Spleen (tissue), 11 donors: ENCODE measurements around the gene LRBA. TPM values are rescaled to one million over a fixed set of nuclear protein-coding genes. Genes with fewer than 3 reads are reported as not detected.
"Not testable (repeated sequence)": the region's sequence is repeated elsewhere in the genome, so short reads cannot be mapped to it uniquely, and the experiment has no call there.

Experiments used
- DNase-seq: peaks from one replicate; pipeline ENCODE4 v3.0.0-alpha.2; 2020
- H3K27ac ChIP-seq, 8 donors: fragments of 200-600 bp; sonication (generic) in 7 of 8; 1 replicate in 4 of 8; 2 replicates in 4 of 8; pipeline versions ENCODE4 v1.5.0 to v1.8.0; 2016 to 2021; ENCODE audit warnings: inconsistent platforms in 4 of 8, mild to moderate bottlenecking in 4 of 8, moderate library complexity in 1 of 8
- H3K27me3 ChIP-seq, 7 donors: fragments of 200-600 bp; sonication (generic) in 6 of 7; replicated peaks in 1 of 7; 1 replicate in 4 of 7; 2 replicates in 3 of 7; pipeline versions ENCODE4 v1.5.0 to v1.8.0; 2016 to 2021; ENCODE audit warnings: inconsistent platforms in 3 of 7, mild to moderate bottlenecking in 1 of 7
- H3K36me3 ChIP-seq, 6 donors: fragments of 200-600 bp; sonication (generic) in 5 of 6; 1 replicate in 4 of 6; 2 replicates in 2 of 6; pipeline versions ENCODE4 v1.5.0 to v1.8.0; 2016 to 2021; ENCODE audit warnings: inconsistent platforms in 2 of 6
- H3K4me1 ChIP-seq, 6 donors: fragments of 200-600 bp; sonication (generic) in 5 of 6; 1 replicate in 3 of 6; 2 replicates in 3 of 6; pipeline versions ENCODE4 v1.5.0 to v1.8.0; 2016 to 2021; ENCODE audit warnings: inconsistent platforms in 3 of 6
- H3K4me3 ChIP-seq, 8 donors: fragments of 200-600 bp; sonication (generic) in 7 of 8; 1 replicate in 4 of 8; 2 replicates in 4 of 8; pipeline versions ENCODE4 v1.5.0 to v1.8.0; 2016 to 2021; ENCODE audit warnings: inconsistent platforms in 4 of 8, mild to moderate bottlenecking in 4 of 8, moderate library complexity in 2 of 8
- H3K9me3 ChIP-seq, 8 donors: fragments of 200-600 bp; sonication (generic) in 7 of 8; 1 replicate in 4 of 8; 2 replicates in 4 of 8; pipeline versions ENCODE4 v1.5.0 to v1.8.0; 2016 to 2021; ENCODE audit warnings: inconsistent platforms in 4 of 8
- CTCF ChIP-seq, 11 experiments: fragments of 200-600 bp in 7 of 11; fragments of 450-650 bp in 4 of 11; sonication (generic) in 4 of 11; IDR thresholded peaks in 8 of 11; conservative IDR thresholded peaks in 3 of 11; 1 replicate in 7 of 11; 2 replicates in 4 of 11; pipeline versions ENCODE4 v1.4.0 to v1.8.0; 2016 to 2021; ENCODE audit warnings: antibody characterized with exemption in 11 of 11, inconsistent platforms in 4 of 11, mild to moderate bottlenecking in 1 of 11
- POLR2A ChIP-seq, 3 donors: fragments of 450-650 bp; IDR thresholded peaks; one replicate each; pipeline ENCODE4 v1.5.1; 2017; ENCODE audit warnings: antibody characterized with exemption in 3 of 3, mild to moderate bottlenecking in 1 of 3
- POLR2AphosphoS5 ChIP-seq, 3 donors: sonication (generic); formaldehyde crosslinking; IDR thresholded peaks; one replicate each; pipeline ENCODE4 v1.5.1; 2017; ENCODE audit warnings: antibody characterized with exemption in 3 of 3
- WGBS, 5 donors: extraction: QIAGEN DNeasy Blood & Tissue Kit in 3 of 5; methylation state at CpG; one replicate each; pipeline versions ENCODE4 v1.1.5 to v1.1.7; 2013 to 2018; 5-methylcytosine and 5-hydroxymethylcytosine counted together
- intact Hi-C: fragments of 100-400 bp; cut with DNase I; formaldehyde crosslinking; loops from one replicate; pipeline ENCODE4 v1.15.0; 2023; ENCODE audit warnings: low total_unique reads
- polyA plus RNA-seq, 3 donors: library from polyadenylated mRNA; stranded (reverse); fragments of 200-250 nt; gene quantifications; one replicate each; pipeline ENCODE4 v1.2.1, GENCODE V29; 2013
- total RNA-seq, 7 donors: library from RNA; depleted of rRNA in 3 of 7; stranded (reverse); fragments of >200 nt in 3 of 7; fragmentation: NEBNext Ultra II Directional in 4 of 7; extraction: Animal tissue kit (Norgen Biotek cat#: 25700) in 4 of 7; gene quantifications; one replicate each; pipeline versions ENCODE4 v1.1.0 to v1.2.1, GENCODE V29; 2016 to 2021
- donor health status: healthy with polysubstance abuse.
- donor health status: DM: no; HTN: no; CAD: no; lungs with moderate emphysema.
- donor health status: DM: no; HTN: no; CAD: no.
- donor health status: Bipolar disorder and iron deficiency.
- donor health status: healthy.
- donor health status: DM: no; HTN: no; CAD: no.
- donor health status: DM: yes; HTN: yes; CAD: no.

Gene LRBA
- total and polyA plus RNA-seq, 10 donors, result 8.2 to 84.9 (median 50.5) TPM

- no peak for DNase-seq
- TF ChIP-seq POLR2AphosphoS5 (IDR thresholded peaks at IDR 0.05), result no peak
- no peak for TF ChIP-seq POLR2A (IDR thresholded peaks at IDR 0.05)
- TF ChIP-seq CTCF (IDR thresholded peaks at IDR 0.05 in 8 of 11, conservative IDR thresholded peaks at IDR 0.05 in 3 of 11), result no peak
- intact Hi-C loops, result no loop called here
- no peak overlapping the region for H3K27ac ChIP-seq
- WGBS, 5 donors, result 95 to 100% (median 96%) methylated on average over 1 of the region's 1 CpG
- no peaks in the 10 kb centered on the region for H3K4me1 ChIP-seq
- no peaks in the 10 kb centered on the region for H3K9me3 ChIP-seq
- H3K36me3 ChIP-seq, result peaks cover 0 to 94% (median 23%) of the 10 kb centered on the region in 6 donors
- no peak overlapping the region for H3K4me3 ChIP-seq
- no peaks in the 10 kb centered on the region for H3K27me3 ChIP-seq
Observed at GRCh38 chr4:150923945-150924344, 91.1 kb downstream of the LRBA start.

GRCh38 chr4:150921486-150921885, 93.6 kb downstream of the LRBA start:
- DNase-seq, H3K27me3 ChIP-seq, intact Hi-C loops, H3K4me1 ChIP-seq, H3K27ac ChIP-seq, H3K9me3 ChIP-seq, H3K4me3 ChIP-seq: not testable (repeated sequence)
- WGBS, 5 donors, result 93 to 99% (median 97%) methylated on average over 9 of the region's 9 CpGs
- H3K36me3 ChIP-seq, result peaks cover 0 to 97% (median 34%) of the 10 kb centered on the region in 6 donors

GRCh38 chr4:150918562-150918961, 96.5 kb downstream of the LRBA start:
- H3K9me3 ChIP-seq, intact Hi-C loops, H3K27me3 ChIP-seq, H3K4me3 ChIP-seq, H3K4me1 ChIP-seq, H3K27ac ChIP-seq, DNase-seq: not testable (repeated sequence)
- WGBS, 5 donors, result 85 to 99% (median 98%) methylated on average over 3 of the region's 3 CpGs
- peaks cover 0 to 98% (median 43%) of the 10 kb centered on the region in 6 donors for H3K36me3 ChIP-seq

- DNase-seq, result no peak
- intact Hi-C loops, result no loop called here
- Histone ChIP-seq H3K4me3 (no peak overlapping the region), H3K27ac (no peak overlapping the region), H3K4me1 (no peaks in the 10 kb centered on the region), H3K9me3 (peaks cover 0 to 22% (median 17%) of the 10 kb centered on the region in 8 donors), H3K36me3 (peaks cover 0 to 83% (median 41%) of the 10 kb centered on the region in 6 donors), H3K27me3 (no peaks in the 10 kb centered on the region)
- WGBS, 5 donors, result 96 to 100% (median 98%) methylated on average over 1 of the region's 1 CpG
- no peak for TF ChIP-seq CTCF (IDR thresholded peaks at IDR 0.05 in 8 of 11, conservative IDR thresholded peaks at IDR 0.05 in 3 of 11)
- no peak for TF ChIP-seq POLR2AphosphoS5 (IDR thresholded peaks at IDR 0.05)
- TF ChIP-seq POLR2A (IDR thresholded peaks at IDR 0.05), result no peak
Observed at GRCh38 chr4:150911326-150911725, 103.8 kb downstream of the LRBA start.

GRCh38 chr4:150909116-150909515, 106.0 kb downstream of the LRBA start:
- WGBS, 5 donors, result 69 to 76% (median 71%) methylated on average over 3 of the region's 3 CpGs
- peaks cover 0 to 79% (median 39%) of the 10 kb centered on the region in 6 donors for H3K36me3 ChIP-seq
- TF ChIP-seq POLR2A (IDR thresholded peaks at IDR 0.05) (no peak), CTCF (IDR thresholded peaks at IDR 0.05 in 8 of 11, conservative IDR thresholded peaks at IDR 0.05 in 3 of 11) (no peak), POLR2AphosphoS5 (IDR thresholded peaks at IDR 0.05) (no peak)
- DNase-seq, result no peak
- peaks cover 0 to 22% (median 17%) of the 10 kb centered on the region in 8 donors for H3K9me3 ChIP-seq
- H3K4me1 ChIP-seq, result no peaks in the 10 kb centered on the region
- H3K4me3 ChIP-seq, result no peak overlapping the region
- intact Hi-C loops, result no loop called here
- H3K27me3 ChIP-seq, result no peaks in the 10 kb centered on the region
- H3K27ac ChIP-seq, result no peak overlapping the region
